ENCODE measurements around the gene ESPNL.

The ESPNL gene

GRCh38 chr2:238082827-238083226 is 17.3 kb upstream of the ESPNL start:
- no peak for TF ChIP-seq CTCF (IDR thresholded peaks at IDR 0.05; ENCODE audit: low read length)
- TF ChIP-seq EZH2phosphoT487 (IDR thresholded peaks at IDR 0.05; ENCODE audit: low read length): no peak
- TF ChIP-seq EZH2 (optimal IDR thresholded peaks at IDR 0.05; ENCODE audit: low read depth, low read length): no peak
- H3K9me2 ChIP-seq (replicated peaks; ENCODE audit: insufficient read depth, low read length): no peaks in the 10 kb centered on the region
- H3K79me2 ChIP-seq (ENCODE audit: low read length): no peaks in the 10 kb centered on the region
- no peak overlapping the region for H3K4me2 ChIP-seq (ENCODE audit: low read depth, low read length)
- no peak overlapping the region for H2AFZ ChIP-seq (ENCODE audit: low read length)
- DNase-seq: no peak
- H4K20me1 ChIP-seq (ENCODE audit: insufficient read depth, low read length): no peaks in the 10 kb centered on the region
- H3K4me1 ChIP-seq (ENCODE audit: low read length): no peaks in the 10 kb centered on the region
- no peak overlapping the region for H3K4me3 ChIP-seq (ENCODE audit: low read length)
- H3K36me3 ChIP-seq (replicated peaks; ENCODE audit: insufficient read depth, low read length): no peaks in the 10 kb centered on the region
- no peaks in the 10 kb centered on the region for H3K27me3 ChIP-seq (replicated peaks; ENCODE audit: insufficient read depth, low read length)
- no peaks in the 10 kb centered on the region for H3K9me3 ChIP-seq (replicated peaks; ENCODE audit: insufficient read depth, low read length)
- no peak overlapping the region for H3K27ac ChIP-seq (ENCODE audit: low read length)
- H3F3A ChIP-seq (ENCODE audit: insufficient read depth, low read length): no peaks in the 10 kb centered on the region
- no peak overlapping the region for H3K9ac ChIP-seq (ENCODE audit: low read length)

- no peak for DNase-seq
- Histone ChIP-seq H3K9ac (ENCODE audit: low read length) (no peak overlapping the region), H3K4me2 (ENCODE audit: low read depth, low read length) (no peak overlapping the region), H3K9me3 (replicated peaks; ENCODE audit: insufficient read depth, low read length) (no peaks in the 10 kb centered on the region), H3K27me3 (replicated peaks; ENCODE audit: insufficient read depth, low read length) (no peaks in the 10 kb centered on the region), H3K27ac (ENCODE audit: low read length) (no peak overlapping the region), H2AFZ (ENCODE audit: low read length) (no peak overlapping the region), H3K4me3 (ENCODE audit: low read length) (no peak overlapping the region), H3F3A (ENCODE audit: insufficient read depth, low read length) (no peaks in the 10 kb centered on the region), H3K36me3 (replicated peaks; ENCODE audit: insufficient read depth, low read length) (no peaks in the 10 kb centered on the region), H4K20me1 (ENCODE audit: insufficient read depth, low read length) (no peaks in the 10 kb centered on the region), H3K4me1 (ENCODE audit: low read length) (no peaks in the 10 kb centered on the region), H3K79me2 (ENCODE audit: low read length) (no peaks in the 10 kb centered on the region), H3K9me2 (replicated peaks; ENCODE audit: insufficient read depth, low read length) (no peaks in the 10 kb centered on the region)
- no peak for TF ChIP-seq EZH2 (optimal IDR thresholded peaks at IDR 0.05; ENCODE audit: low read depth, low read length)
- no peak for TF ChIP-seq EZH2phosphoT487 (IDR thresholded peaks at IDR 0.05; ENCODE audit: low read length)
- no peak for TF ChIP-seq CTCF (IDR thresholded peaks at IDR 0.05; ENCODE audit: low read length)
Measured at GRCh38 chr2:238083919-238084318, 16.2 kb upstream of the ESPNL start.

- Histone ChIP-seq H3K79me2 (ENCODE audit: low read length) (no peaks in the 10 kb centered on the region), H3K9ac (ENCODE audit: low read length) (no peak overlapping the region), H3K9me3 (replicated peaks; ENCODE audit: insufficient read depth, low read length) (no peaks in the 10 kb centered on the region), H4K20me1 (ENCODE audit: insufficient read depth, low read length) (no peaks in the 10 kb centered on the region), H2AFZ (ENCODE audit: low read length) (no peak overlapping the region), H3K4me2 (ENCODE audit: low read depth, low read length) (no peak overlapping the region), H3K27me3 (replicated peaks; ENCODE audit: insufficient read depth, low read length) (no peaks in the 10 kb centered on the region), H3K9me2 (replicated peaks; ENCODE audit: insufficient read depth, low read length) (no peaks in the 10 kb centered on the region), H3K4me1 (ENCODE audit: low read length) (no peaks in the 10 kb centered on the region), H3K36me3 (replicated peaks; ENCODE audit: insufficient read depth, low read length) (no peaks in the 10 kb centered on the region), H3K27ac (ENCODE audit: low read length) (no peak overlapping the region), H3K4me3 (ENCODE audit: low read length) (no peak overlapping the region), H3F3A (ENCODE audit: insufficient read depth, low read length) (no peaks in the 10 kb centered on the region)
- DNase-seq: no peak
- TF ChIP-seq EZH2 (optimal IDR thresholded peaks at IDR 0.05; ENCODE audit: low read depth, low read length): no peak
- no peak for TF ChIP-seq CTCF (IDR thresholded peaks at IDR 0.05; ENCODE audit: low read length)
- TF ChIP-seq EZH2phosphoT487 (IDR thresholded peaks at IDR 0.05; ENCODE audit: low read length): no peak
Measured at GRCh38 chr2:238084761-238085160, 15.4 kb upstream of the ESPNL start.
